Body of pancreas (tissue), 4 donors: Measurements from ENCODE around the gene MRPS14. TPM values are rescaled to one million over a fixed set of nuclear protein-coding genes. Genes with fewer than 3 reads are reported as not detected.

Source experiments
- ATAC-seq: fragments of 150-250 bp; one replicate; pipeline ENCODE4 v1.9.1; 2016
- DNase-seq, 4 donors: peaks; one replicate each; pipeline ENCODE4 v3.0.0-alpha.2; 2019
- H3K27ac ChIP-seq, 4 donors: fragments of 200-600 bp; sonication (generic); 1 replicate in 3 of 4; 2 replicates in 1 of 4; pipeline versions ENCODE4 v1.5.1 to v1.6.1; 2016 to 2019; ENCODE audit warnings: mild to moderate bottlenecking in 1 of 4, mixed read lengths in 1 of 4, moderate library complexity in 1 of 4
- H3K27me3 ChIP-seq, 2 donors: fragments of 200-600 bp; sonication (generic); one replicate each; pipeline ENCODE4 v1.6.0; 2016; ENCODE audit warnings: mild to moderate bottlenecking in 1 of 2
- H3K36me3 ChIP-seq, 2 donors: fragments of 200-600 bp; sonication (generic); replicated peaks in 1 of 2; 2 replicates each; pipeline ENCODE4 v1.5.1; 2016; ENCODE audit warnings: low read depth in 2 of 2; ENCODE audit not compliant: insufficient read depth in 1 of 2
- H3K4me1 ChIP-seq: fragments of 200-600 bp; sonication (generic); one replicate; pipeline ENCODE4 v1.6.0; 2016
- H3K4me3 ChIP-seq, 2 donors: fragments of 200-600 bp; sonication (generic); 1 replicate in 1 of 2; 2 replicates in 1 of 2; pipeline ENCODE4 v1.5.1; 2016 to 2019
- H3K9me3 ChIP-seq, 3 donors: fragments of 200-600 bp; sonication (generic); 1 replicate in 2 of 3; 2 replicates in 1 of 3; pipeline ENCODE4 v1.5.1; 2016
- POLR2A ChIP-seq, 3 donors: fragments of 450-650 bp; IDR thresholded peaks; one replicate each; pipeline ENCODE4 v1.6.1; 2016; ENCODE audit warnings: antibody characterized with exemption in 3 of 3, mild to moderate bottlenecking in 2 of 3
- WGBS, 2 donors: methylation state at CpG; one replicate each; pipeline ENCODE4 v1.1.5; 2017; 5-methylcytosine and 5-hydroxymethylcytosine counted together
- intact Hi-C: fragments of 100-400 bp; cut with DNase I; formaldehyde crosslinking; loops from one replicate; pipeline ENCODE4 v1.15.1; 2023
- total RNA-seq, 2 donors: library from RNA; depleted of rRNA; stranded (reverse); fragments of >200 nt; gene quantifications; one replicate each; pipeline ENCODE4 v1.1.0, GENCODE V29; 2016
- TF ChIP-seq, protein P1 (sequence below), 7 experiments: fragments of 450-650 bp in 4 of 7; fragments of 200-600 bp in 3 of 7; sonication (generic) in 3 of 7; IDR thresholded peaks; one replicate each; pipeline ENCODE4 v1.5.1; 2016 to 2019; ENCODE audit warnings: antibody characterized with exemption in 7 of 7

Gene MRPS14
- total RNA-seq, 2 donors from 2014 or later: 10.9 to 15.6 TPM

DNA sequence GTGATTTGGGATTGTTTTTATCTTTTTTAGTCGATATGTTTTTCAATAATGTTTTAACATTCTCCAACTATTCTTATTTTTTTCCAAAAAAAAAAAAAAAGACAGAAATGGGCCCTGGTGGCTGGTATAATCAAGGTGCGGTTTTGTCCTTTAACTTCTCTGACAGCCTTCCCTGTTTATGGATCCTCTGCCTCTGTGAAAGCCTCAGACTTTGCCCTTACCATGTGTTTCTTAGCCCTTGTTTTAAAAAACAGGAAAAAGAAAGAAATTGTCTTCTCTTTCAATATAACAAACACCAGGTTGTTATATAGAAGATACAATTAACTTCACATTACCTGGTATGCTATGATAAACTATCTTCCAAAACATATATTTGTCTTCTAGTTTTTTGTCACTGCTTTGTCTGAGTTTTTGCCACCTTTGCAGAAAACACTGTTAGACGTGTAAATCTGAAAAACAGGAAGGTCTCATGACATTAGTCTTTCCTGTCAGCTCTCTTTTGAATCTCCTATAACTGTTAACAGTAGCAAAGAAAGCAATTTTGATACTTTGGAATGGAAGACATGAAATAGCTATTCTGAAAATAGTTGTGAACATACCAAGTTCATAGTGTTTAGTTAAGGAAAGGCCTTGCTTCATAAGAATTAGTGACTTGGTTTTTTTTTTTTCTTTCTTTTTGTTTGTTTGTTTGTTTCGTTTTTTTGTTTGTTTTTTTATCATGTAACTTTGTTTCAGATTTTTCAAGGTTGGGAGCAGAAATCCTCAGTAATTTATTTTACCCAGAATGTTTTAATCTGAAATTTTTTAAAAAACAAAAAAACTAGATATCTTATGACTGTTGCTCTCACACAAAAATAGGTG, 55.1 kb downstream of the MRPS14 start:
- Histone ChIP-seq H3K36me3 (peaks cover 0 to 1% of the 10 kb centered on the region in 2 donors), H3K27ac (peak overlapping the region in 1 of 4 donors; percentile 5), H3K4me3 (no peak overlapping the region), H3K27me3 (no peaks in the 10 kb centered on the region), H3K9me3 (no peaks in the 10 kb centered on the region), H3K4me1 (peaks cover 42% of the 10 kb centered on the region)
- no peak for DNase-seq
- 50 to 62% methylated on average over 4 of the region's 4 CpGs for WGBS, 2 donors
- no peak for ATAC-seq
- intact Hi-C loops: no loop called here
- TF ChIP-seq, protein P1, sequence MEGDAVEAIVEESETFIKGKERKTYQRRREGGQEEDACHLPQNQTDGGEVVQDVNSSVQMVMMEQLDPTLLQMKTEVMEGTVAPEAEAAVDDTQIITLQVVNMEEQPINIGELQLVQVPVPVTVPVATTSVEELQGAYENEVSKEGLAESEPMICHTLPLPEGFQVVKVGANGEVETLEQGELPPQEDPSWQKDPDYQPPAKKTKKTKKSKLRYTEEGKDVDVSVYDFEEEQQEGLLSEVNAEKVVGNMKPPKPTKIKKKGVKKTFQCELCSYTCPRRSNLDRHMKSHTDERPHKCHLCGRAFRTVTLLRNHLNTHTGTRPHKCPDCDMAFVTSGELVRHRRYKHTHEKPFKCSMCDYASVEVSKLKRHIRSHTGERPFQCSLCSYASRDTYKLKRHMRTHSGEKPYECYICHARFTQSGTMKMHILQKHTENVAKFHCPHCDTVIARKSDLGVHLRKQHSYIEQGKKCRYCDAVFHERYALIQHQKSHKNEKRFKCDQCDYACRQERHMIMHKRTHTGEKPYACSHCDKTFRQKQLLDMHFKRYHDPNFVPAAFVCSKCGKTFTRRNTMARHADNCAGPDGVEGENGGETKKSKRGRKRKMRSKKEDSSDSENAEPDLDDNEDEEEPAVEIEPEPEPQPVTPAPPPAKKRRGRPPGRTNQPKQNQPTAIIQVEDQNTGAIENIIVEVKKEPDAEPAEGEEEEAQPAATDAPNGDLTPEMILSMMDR (IDR thresholded peaks at IDR 0.05): no peak
- TF ChIP-seq POLR2A (IDR thresholded peaks at IDR 0.05): no peak

DNA sequence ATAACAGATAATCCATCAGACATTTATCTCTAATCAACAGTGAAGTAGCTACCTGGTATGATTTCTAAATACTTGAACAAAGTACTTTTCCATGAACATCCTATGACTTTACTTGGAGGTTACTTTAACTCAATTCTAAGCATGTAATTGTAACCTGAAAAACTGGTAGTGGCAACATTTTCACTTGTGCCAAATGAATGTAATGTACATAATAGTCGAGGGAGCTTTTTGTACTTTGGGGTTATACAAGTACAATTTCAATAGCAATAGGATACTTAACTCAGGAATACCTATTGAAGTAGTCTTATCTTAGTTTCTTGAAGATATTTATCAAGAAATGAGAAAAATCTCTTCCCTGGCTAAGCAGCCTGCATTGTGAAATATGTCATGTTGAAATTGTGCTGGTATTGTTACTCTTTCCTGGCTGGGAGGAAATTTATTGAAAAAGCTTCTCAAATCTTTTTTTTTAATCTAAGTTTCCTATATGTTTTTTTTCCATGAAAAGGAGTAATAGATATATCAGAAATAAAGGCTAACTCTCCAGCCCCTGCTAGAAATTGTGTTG, 57.1 kb downstream of the MRPS14 start:
- Histone ChIP-seq H3K4me3 (no peak overlapping the region), H3K4me1 (peaks cover 42% of the 10 kb centered on the region), H3K9me3 (no peaks in the 10 kb centered on the region), H3K27me3 (no peaks in the 10 kb centered on the region), H3K36me3 (peaks cover 0 to 1% of the 10 kb centered on the region in 2 donors), H3K27ac (peak overlapping the region in 2 of 4 donors; percentile 41 to 55)
- ATAC-seq (peak; percentile 41), DNase-seq (no peak)
- WGBS, 2 donors: 3 to 8% methylated on average over 1 of the region's 1 CpG
- intact Hi-C loops: no loop called here
- TF ChIP-seq, protein P1 (IDR thresholded peaks at IDR 0.05): no peak
- no peak for TF ChIP-seq POLR2A (IDR thresholded peaks at IDR 0.05)

DNA sequence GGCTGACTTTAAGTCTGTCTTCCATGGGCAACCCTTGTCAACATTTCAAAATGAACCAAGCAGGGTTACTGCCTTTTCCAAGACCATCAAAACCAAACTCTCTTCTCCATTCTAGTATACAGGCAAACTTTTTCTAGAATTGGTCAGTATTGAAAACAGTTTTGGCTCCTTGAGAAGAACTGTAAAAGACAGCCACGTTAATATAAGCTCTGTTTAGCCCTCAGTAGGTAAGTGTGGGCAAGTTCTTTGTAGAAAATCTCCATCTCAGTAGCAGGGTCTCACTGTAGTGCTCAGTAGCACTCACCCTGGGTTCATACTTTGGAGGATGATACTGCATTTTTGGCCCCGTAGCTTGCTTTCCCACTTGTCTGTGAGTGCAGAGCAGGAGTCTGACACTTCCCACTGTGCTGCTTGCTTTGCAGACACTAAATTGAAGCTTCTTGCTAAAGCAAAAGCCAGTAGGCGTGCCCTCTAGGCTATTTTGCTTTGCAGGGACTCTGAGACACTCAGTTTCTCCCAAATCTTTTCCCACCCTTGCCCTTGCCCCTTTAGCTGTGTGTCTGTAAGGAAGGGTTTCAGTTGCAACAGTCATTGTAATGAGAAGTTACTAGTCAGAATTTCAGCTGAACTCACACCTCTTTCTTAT, 57.7 kb downstream of the MRPS14 start:
- Histone ChIP-seq H3K9me3 (no peaks in the 10 kb centered on the region), H3K4me3 (no peak overlapping the region), H3K4me1 (peaks cover 42% of the 10 kb centered on the region), H3K36me3 (peaks cover 0 to 1% of the 10 kb centered on the region in 2 donors), H3K27ac (peak overlapping the region in 2 of 4 donors; percentile 41 to 55), H3K27me3 (no peaks in the 10 kb centered on the region)
- 38 to 68% methylated on average over 3 of the region's 3 CpGs for WGBS, 2 donors
- intact Hi-C loops: no loop called here
- TF ChIP-seq, protein P1 (IDR thresholded peaks at IDR 0.05): no peak
- ATAC-seq (no peak), DNase-seq (peak in 1 of 4 donors; percentile 26)

DNA sequence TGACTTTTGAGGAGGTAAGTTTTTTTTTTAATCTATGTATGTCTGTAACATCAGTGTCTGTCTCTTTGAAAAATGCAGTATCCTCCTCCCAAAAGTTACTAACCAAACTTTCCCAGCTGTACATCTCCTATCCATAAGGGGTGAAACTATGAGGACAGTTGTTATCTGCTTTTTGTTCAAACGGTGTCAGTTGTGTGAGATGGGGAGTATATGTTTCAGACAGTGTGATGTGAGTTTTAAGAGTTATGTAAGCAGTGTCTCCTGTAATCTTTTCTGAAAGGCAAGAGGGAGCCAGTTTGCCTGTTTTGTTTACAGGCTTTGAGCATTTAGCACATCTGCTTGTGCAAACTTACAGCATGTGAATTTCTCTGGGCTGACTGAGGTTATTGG, 58.3 kb downstream of the MRPS14 start:
- Histone ChIP-seq H3K36me3 (peaks cover 0 to 1% of the 10 kb centered on the region in 2 donors), H3K4me1 (peaks cover 42% of the 10 kb centered on the region), H3K27ac (peak overlapping the region in 2 of 4 donors; percentile 41 to 55), H3K27me3 (no peaks in the 10 kb centered on the region), H3K4me3 (no peak overlapping the region), H3K9me3 (no peaks in the 10 kb centered on the region)
- ATAC-seq: peak; percentile 43
- 5 to 36% methylated on average over 1 of the region's 1 CpG for WGBS, 2 donors
- intact Hi-C loops: no loop called here
- no peak for DNase-seq
- no peak for TF ChIP-seq POLR2A (IDR thresholded peaks at IDR 0.05)
- TF ChIP-seq, protein P1 (IDR thresholded peaks at IDR 0.05): no peak
